ENCODE measurements around the gene TNS4. TPM values are rescaled to one million over a fixed set of nuclear protein-coding genes. Genes with fewer than 3 reads are reported as not detected.
A peak's percentile ranks its signal among the peaks of the same experiment; 100 is the strongest.

The TNS4 gene
- total RNA-seq, 1 experiment from 2014 or later, result 522 TPM

GRCh38 chr17:40500709-40501108 is 714 bp downstream of the TNS4 start:
- intact Hi-C loops (cut with micrococcal nuclease), result loop anchor here (2.0 kb wide), 1 partner anchor 28 kb away; no protein-coding TSS in a partner anchor
- Mint-ChIP-seq H3K27ac (ENCODE audit: low read depth, unreplicated experiment) (peak overlapping the region; percentile 97), H3K4me1 (ENCODE audit: insufficient read depth, unreplicated experiment) (peaks cover 29% of the 10 kb centered on the region), H3K9me3 (ENCODE audit: unreplicated experiment) (no peaks in the 10 kb centered on the region), H3K36me3 (ENCODE audit: insufficient read depth, unreplicated experiment) (peaks cover 60% of the 10 kb centered on the region), H3K4me3 (ENCODE audit: unreplicated experiment) (peak overlapping the region; percentile 98), H3K27me3 (ENCODE audit: insufficient read depth, unreplicated experiment) (no peaks in the 10 kb centered on the region)
- TF ChIP-seq, protein P1, sequence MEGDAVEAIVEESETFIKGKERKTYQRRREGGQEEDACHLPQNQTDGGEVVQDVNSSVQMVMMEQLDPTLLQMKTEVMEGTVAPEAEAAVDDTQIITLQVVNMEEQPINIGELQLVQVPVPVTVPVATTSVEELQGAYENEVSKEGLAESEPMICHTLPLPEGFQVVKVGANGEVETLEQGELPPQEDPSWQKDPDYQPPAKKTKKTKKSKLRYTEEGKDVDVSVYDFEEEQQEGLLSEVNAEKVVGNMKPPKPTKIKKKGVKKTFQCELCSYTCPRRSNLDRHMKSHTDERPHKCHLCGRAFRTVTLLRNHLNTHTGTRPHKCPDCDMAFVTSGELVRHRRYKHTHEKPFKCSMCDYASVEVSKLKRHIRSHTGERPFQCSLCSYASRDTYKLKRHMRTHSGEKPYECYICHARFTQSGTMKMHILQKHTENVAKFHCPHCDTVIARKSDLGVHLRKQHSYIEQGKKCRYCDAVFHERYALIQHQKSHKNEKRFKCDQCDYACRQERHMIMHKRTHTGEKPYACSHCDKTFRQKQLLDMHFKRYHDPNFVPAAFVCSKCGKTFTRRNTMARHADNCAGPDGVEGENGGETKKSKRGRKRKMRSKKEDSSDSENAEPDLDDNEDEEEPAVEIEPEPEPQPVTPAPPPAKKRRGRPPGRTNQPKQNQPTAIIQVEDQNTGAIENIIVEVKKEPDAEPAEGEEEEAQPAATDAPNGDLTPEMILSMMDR (IDR thresholded peaks at IDR 0.05; ENCODE audit: unreplicated experiment), result no peak
- ChIA-PET CTCF (interaction anchor here (1.4 to 3.5 kb wide), 2 partner anchors 22 to 33 kb away, joined by 3 to 22 read pairs; no protein-coding TSS in a partner anchor), POLR2A (interaction anchor here (1.6 to 11.5 kb wide), 9 partner anchors 7 to 57 kb away, joined by 3 to 703 read pairs (median 119); no protein-coding TSS in a partner anchor)
- DNase-seq (ENCODE audit: unreplicated experiment), result no peak
- BruUV-seq (replicated peaks), result no TSS peak

DNA sequence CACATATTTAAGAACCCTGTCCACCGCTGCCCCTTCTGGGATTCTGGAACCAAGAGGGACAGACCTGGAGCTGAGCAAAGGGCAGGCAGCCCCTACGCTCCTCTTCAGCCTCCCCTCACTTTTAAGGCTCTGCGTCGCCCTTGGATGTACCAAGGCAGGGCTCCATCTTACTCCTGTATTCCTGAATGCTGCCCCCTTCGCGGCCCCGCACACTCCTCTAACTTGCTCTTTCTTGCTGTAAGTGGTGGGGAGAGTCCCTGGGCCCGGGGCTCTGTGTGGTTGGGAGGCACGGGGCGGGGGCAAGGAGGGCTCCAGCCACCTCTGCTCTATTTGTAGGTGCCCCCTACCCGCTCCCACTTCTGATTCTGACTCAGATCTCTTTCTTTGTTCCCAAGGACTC is 1.2 kb downstream of the TNS4 start:
- BruUV-seq (replicated peaks), result no TSS peak
- CTCF ChIA-PET, result interaction anchor here (1.1 to 3.5 kb wide), 5 partner anchors 14 to 60 kb away, joined by 3 to 22 read pairs (median 5); no protein-coding TSS in a partner anchor
- intact Hi-C loops (cut with micrococcal nuclease), result loop anchor here (2.0 kb wide), 1 partner anchor 27 kb away; no protein-coding TSS in a partner anchor
- Mint-ChIP-seq H3K4me1 (ENCODE audit: insufficient read depth, unreplicated experiment) (peaks cover 34% of the 10 kb centered on the region), H3K4me3 (ENCODE audit: unreplicated experiment) (peak overlapping the region; percentile 98), H3K9me3 (ENCODE audit: unreplicated experiment) (no peaks in the 10 kb centered on the region), H3K27ac (ENCODE audit: low read depth, unreplicated experiment) (peak overlapping the region; percentile 97), H3K36me3 (ENCODE audit: insufficient read depth, unreplicated experiment) (peaks cover 65% of the 10 kb centered on the region), H3K27me3 (ENCODE audit: insufficient read depth, unreplicated experiment) (no peaks in the 10 kb centered on the region)
- POLR2A ChIA-PET, result interaction anchor here (1.1 to 11.5 kb wide), 9 partner anchors 10 to 82 kb away, joined by 3 to 703 read pairs (median 119); partner anchors contain the start of gene TOP2A
- TF ChIP-seq, protein P1 (IDR thresholded peaks at IDR 0.05; ENCODE audit: unreplicated experiment), result no peak
- no peak for DNase-seq (ENCODE audit: unreplicated experiment)

GRCh38 chr17:40499551-40500189 is 1.8 kb downstream of the TNS4 start:
- peak overlapping the region; percentile 97 for H3K27ac Mint-ChIP-seq (ENCODE audit: low read depth, unreplicated experiment)
- TF ChIP-seq, protein P1 (IDR thresholded peaks at IDR 0.05; ENCODE audit: unreplicated experiment), result no peak
- peak overlapping the region; percentile 98 for H3K4me3 Mint-ChIP-seq (ENCODE audit: unreplicated experiment)
- POLR2A ChIA-PET, result interaction anchor here (0.7 to 11.5 kb wide), 12 partner anchors 9 to 1154 kb away, joined by 3 to 703 read pairs (median 17); partner anchors contain the start of gene TOP2A
- H3K9me3 Mint-ChIP-seq (ENCODE audit: unreplicated experiment), result no peaks in the 10 kb centered on the region
- peaks cover 70% of the 10 kb centered on the region for H3K36me3 Mint-ChIP-seq (ENCODE audit: insufficient read depth, unreplicated experiment)
- peak; percentile 90 for DNase-seq (ENCODE audit: unreplicated experiment)
- CTCF ChIA-PET, result interaction anchor here (0.8 to 3.5 kb wide), 6 partner anchors 14 to 60 kb away, joined by 3 to 22 read pairs (median 5); no protein-coding TSS in a partner anchor
- peaks cover 39% of the 10 kb centered on the region for H3K4me1 Mint-ChIP-seq (ENCODE audit: insufficient read depth, unreplicated experiment)
- TSS peak; percentile 90 for BruUV-seq (replicated peaks)
- no peaks in the 10 kb centered on the region for H3K27me3 Mint-ChIP-seq (ENCODE audit: insufficient read depth, unreplicated experiment)
- intact Hi-C loops (cut with micrococcal nuclease), result loop anchor here (1.0 to 2.0 kb wide), 4 partner anchors 13 to 34 kb away; no protein-coding TSS in a partner anchor
